ENCODE measurements around the gene MEGF10.

Gene MEGF10

GRCh38 chr5:127452626-127453025 is 162.0 kb downstream of the MEGF10 start:
- H3K9ac ChIP-seq (ENCODE audit: insufficient read length) = no peak overlapping the region
- no peaks in the 10 kb centered on the region for H3K36me3 ChIP-seq (ENCODE audit: insufficient read depth, low read length)
- no peak for DNase-seq (ENCODE audit: low read depth, low spot score)
- H3K27ac ChIP-seq = no peak overlapping the region
- TF ChIP-seq EZH2 (IDR thresholded peaks at IDR 0.05) = no peak
- no peak for TF ChIP-seq FOXP2 (optimal IDR thresholded peaks at IDR 0.05; ENCODE audit: control extremely low read depth, extremely low read length, insufficient read depth)
- TF ChIP-seq POLR2AphosphoS5 (IDR thresholded peaks at IDR 0.05; ENCODE audit: borderline replicate concordance, low read depth, low read length) = no peak
- H3K9me3 ChIP-seq (ENCODE audit: low read depth, low read length) = no peaks in the 10 kb centered on the region
- no peak overlapping the region for H3K4me3 ChIP-seq

- Histone ChIP-seq H3K27ac (no peak overlapping the region), H3K36me3 (ENCODE audit: insufficient read depth, low read length) (no peaks in the 10 kb centered on the region), H3K4me3 (no peak overlapping the region), H3K9ac (ENCODE audit: insufficient read length) (no peak overlapping the region), H3K9me3 (ENCODE audit: low read depth, low read length) (no peaks in the 10 kb centered on the region)
- TF ChIP-seq POLR2AphosphoS5 (IDR thresholded peaks at IDR 0.05; ENCODE audit: borderline replicate concordance, low read depth, low read length) = no peak
- no peak for TF ChIP-seq EZH2 (IDR thresholded peaks at IDR 0.05)
- no peak for TF ChIP-seq FOXP2 (optimal IDR thresholded peaks at IDR 0.05; ENCODE audit: control extremely low read depth, extremely low read length, insufficient read depth)
- DNase-seq (ENCODE audit: low read depth, low spot score) = no peak
Measured at GRCh38 chr5:127471211-127471610, 180.6 kb downstream of the MEGF10 start.

GRCh38 chr5:127472700-127473099 is 182.1 kb downstream of the MEGF10 start:
- H3K36me3 ChIP-seq (ENCODE audit: insufficient read depth, low read length) = no peaks in the 10 kb centered on the region
- no peak overlapping the region for H3K4me3 ChIP-seq
- no peak overlapping the region for H3K27ac ChIP-seq
- TF ChIP-seq POLR2AphosphoS5 (IDR thresholded peaks at IDR 0.05; ENCODE audit: borderline replicate concordance, low read depth, low read length) (no peak), FOXP2 (optimal IDR thresholded peaks at IDR 0.05; ENCODE audit: control extremely low read depth, extremely low read length, insufficient read depth) (no peak), EZH2 (IDR thresholded peaks at IDR 0.05) (no peak)
- no peak overlapping the region for H3K9ac ChIP-seq (ENCODE audit: insufficient read length)
- no peak for DNase-seq (ENCODE audit: low read depth, low spot score)
- H3K9me3 ChIP-seq (ENCODE audit: low read depth, low read length) = no peaks in the 10 kb centered on the region

GRCh38 chr5:127486471-127486870 is 195.9 kb downstream of the MEGF10 start:
- no peak for DNase-seq (ENCODE audit: low read depth, low spot score)
- H3K4me3 ChIP-seq = no peak overlapping the region
- no peaks in the 10 kb centered on the region for H3K9me3 ChIP-seq (ENCODE audit: low read depth, low read length)
- H3K9ac ChIP-seq (ENCODE audit: insufficient read length) = no peak overlapping the region
- H3K27ac ChIP-seq = no peak overlapping the region
- TF ChIP-seq POLR2AphosphoS5 (IDR thresholded peaks at IDR 0.05; ENCODE audit: borderline replicate concordance, low read depth, low read length) = no peak
- TF ChIP-seq FOXP2 (optimal IDR thresholded peaks at IDR 0.05; ENCODE audit: control extremely low read depth, extremely low read length, insufficient read depth) = no peak
- TF ChIP-seq EZH2 (IDR thresholded peaks at IDR 0.05) = no peak
- no peaks in the 10 kb centered on the region for H3K36me3 ChIP-seq (ENCODE audit: insufficient read depth, low read length)

- Histone ChIP-seq H3K9me3 (ENCODE audit: low read depth, low read length) (peaks cover 4% of the 10 kb centered on the region; the same call in 1 of the 2 replicates), H3K4me3 (no peak overlapping the region), H3K9ac (ENCODE audit: insufficient read length) (peak overlapping the region; percentile 34), H3K27ac (0 out of 2 replicates have a peak overlapping the region, but pooled peaks have one; percentile 33), H3K36me3 (ENCODE audit: insufficient read depth, low read length) (no peaks in the 10 kb centered on the region)
- peak; percentile 63 for DNase-seq (ENCODE audit: low read depth, low spot score)
- TF ChIP-seq POLR2AphosphoS5 (IDR thresholded peaks at IDR 0.05; ENCODE audit: borderline replicate concordance, low read depth, low read length) (no peak), EZH2 (IDR thresholded peaks at IDR 0.05) (no peak), FOXP2 (optimal IDR thresholded peaks at IDR 0.05; ENCODE audit: control extremely low read depth, extremely low read length, insufficient read depth) (no peak)
Measured at GRCh38 chr5:127492854-127493738, 202.5 kb downstream of the MEGF10 start.

GRCh38 chr5:127498548-127498947 is 208.0 kb downstream of the MEGF10 start:
- Histone ChIP-seq H3K9ac (ENCODE audit: insufficient read length) (no peak overlapping the region), H3K36me3 (ENCODE audit: insufficient read depth, low read length) (no peaks in the 10 kb centered on the region), H3K4me3 (no peak overlapping the region), H3K27ac (no peak overlapping the region), H3K9me3 (ENCODE audit: low read depth, low read length) (peaks cover 4% of the 10 kb centered on the region; the same call in 1 of the 2 replicates)
- DNase-seq (ENCODE audit: low read depth, low spot score) = no peak
- no peak for TF ChIP-seq EZH2 (IDR thresholded peaks at IDR 0.05)
- TF ChIP-seq POLR2AphosphoS5 (IDR thresholded peaks at IDR 0.05; ENCODE audit: borderline replicate concordance, low read depth, low read length) = no peak
- TF ChIP-seq FOXP2 (optimal IDR thresholded peaks at IDR 0.05; ENCODE audit: control extremely low read depth, extremely low read length, insufficient read depth) = no peak

- H3K4me3 ChIP-seq = no peak overlapping the region
- no peak for TF ChIP-seq POLR2AphosphoS5 (IDR thresholded peaks at IDR 0.05; ENCODE audit: borderline replicate concordance, low read depth, low read length)
- no peak for TF ChIP-seq FOXP2 (optimal IDR thresholded peaks at IDR 0.05; ENCODE audit: control extremely low read depth, extremely low read length, insufficient read depth)
- TF ChIP-seq EZH2 (IDR thresholded peaks at IDR 0.05) = no peak
- H3K9me3 ChIP-seq (ENCODE audit: low read depth, low read length) = no peaks in the 10 kb centered on the region
- H3K36me3 ChIP-seq (ENCODE audit: insufficient read depth, low read length) = no peaks in the 10 kb centered on the region
- no peak overlapping the region for H3K27ac ChIP-seq
- no peak for DNase-seq (ENCODE audit: low read depth, low spot score)
- no peak overlapping the region for H3K9ac ChIP-seq (ENCODE audit: insufficient read length)
Measured at GRCh38 chr5:127505905-127506304, 215.3 kb downstream of the MEGF10 start.

- H3K9ac ChIP-seq (ENCODE audit: insufficient read length) = no peak overlapping the region
Measured at GRCh38 chr5:127506616-127507015, 216.0 kb downstream of the MEGF10 start.

More at GRCh38 chr5:127506616-127507015, 216.0 kb downstream of the MEGF10 start:
- Histone ChIP-seq H3K27ac (no peak overlapping the region), H3K36me3 (ENCODE audit: insufficient read depth, low read length) (no peaks in the 10 kb centered on the region), H3K9me3 (ENCODE audit: low read depth, low read length) (no peaks in the 10 kb centered on the region), H3K4me3 (no peak overlapping the region)
- no peak for TF ChIP-seq FOXP2 (optimal IDR thresholded peaks at IDR 0.05; ENCODE audit: control extremely low read depth, extremely low read length, insufficient read depth)
- TF ChIP-seq EZH2 (IDR thresholded peaks at IDR 0.05) = no peak
- no peak for TF ChIP-seq POLR2AphosphoS5 (IDR thresholded peaks at IDR 0.05; ENCODE audit: borderline replicate concordance, low read depth, low read length)
- no peak for DNase-seq (ENCODE audit: low read depth, low spot score)

All from SK-N-MC (cell line).